ENCODE measurements around the gene EYS.

DNA sequence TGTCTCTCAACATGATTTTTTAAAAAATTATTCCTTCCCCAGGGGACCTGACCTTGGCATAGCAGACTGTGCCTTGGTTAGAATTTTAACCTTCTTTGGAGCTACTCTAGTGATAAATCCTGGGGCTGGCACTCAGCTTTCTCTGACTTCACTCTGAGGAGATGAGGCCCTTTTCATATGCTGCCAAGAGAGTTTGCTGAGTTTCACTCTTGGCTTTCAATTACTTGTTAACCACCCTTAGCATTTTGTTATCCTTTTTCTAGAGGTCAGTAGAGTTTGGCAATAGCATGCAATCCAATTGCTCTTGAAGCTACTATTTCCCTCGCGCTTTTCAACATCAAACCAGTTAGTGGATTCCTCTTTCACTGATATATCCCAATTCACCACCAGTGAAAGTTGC lies 920.3 kb downstream of the EYS start:
- TF ChIP-seq POLR2AphosphoS5 (IDR thresholded peaks at IDR 0.05; ENCODE audit: low read depth, low read length) (no peak), TAF1 (IDR thresholded peaks at IDR 0.05; ENCODE audit: borderline replicate concordance, insufficient read depth, low read length) (no peak), FOXP2 (optimal IDR thresholded peaks at IDR 0.05; ENCODE audit: borderline replicate concordance, extremely low read depth, extremely low read length, insufficient read depth) (no peak), SIN3A (IDR thresholded peaks at IDR 0.05; ENCODE audit: borderline replicate concordance, insufficient read depth, low read length) (no peak)
- TF ChIP-seq, protein P1, sequence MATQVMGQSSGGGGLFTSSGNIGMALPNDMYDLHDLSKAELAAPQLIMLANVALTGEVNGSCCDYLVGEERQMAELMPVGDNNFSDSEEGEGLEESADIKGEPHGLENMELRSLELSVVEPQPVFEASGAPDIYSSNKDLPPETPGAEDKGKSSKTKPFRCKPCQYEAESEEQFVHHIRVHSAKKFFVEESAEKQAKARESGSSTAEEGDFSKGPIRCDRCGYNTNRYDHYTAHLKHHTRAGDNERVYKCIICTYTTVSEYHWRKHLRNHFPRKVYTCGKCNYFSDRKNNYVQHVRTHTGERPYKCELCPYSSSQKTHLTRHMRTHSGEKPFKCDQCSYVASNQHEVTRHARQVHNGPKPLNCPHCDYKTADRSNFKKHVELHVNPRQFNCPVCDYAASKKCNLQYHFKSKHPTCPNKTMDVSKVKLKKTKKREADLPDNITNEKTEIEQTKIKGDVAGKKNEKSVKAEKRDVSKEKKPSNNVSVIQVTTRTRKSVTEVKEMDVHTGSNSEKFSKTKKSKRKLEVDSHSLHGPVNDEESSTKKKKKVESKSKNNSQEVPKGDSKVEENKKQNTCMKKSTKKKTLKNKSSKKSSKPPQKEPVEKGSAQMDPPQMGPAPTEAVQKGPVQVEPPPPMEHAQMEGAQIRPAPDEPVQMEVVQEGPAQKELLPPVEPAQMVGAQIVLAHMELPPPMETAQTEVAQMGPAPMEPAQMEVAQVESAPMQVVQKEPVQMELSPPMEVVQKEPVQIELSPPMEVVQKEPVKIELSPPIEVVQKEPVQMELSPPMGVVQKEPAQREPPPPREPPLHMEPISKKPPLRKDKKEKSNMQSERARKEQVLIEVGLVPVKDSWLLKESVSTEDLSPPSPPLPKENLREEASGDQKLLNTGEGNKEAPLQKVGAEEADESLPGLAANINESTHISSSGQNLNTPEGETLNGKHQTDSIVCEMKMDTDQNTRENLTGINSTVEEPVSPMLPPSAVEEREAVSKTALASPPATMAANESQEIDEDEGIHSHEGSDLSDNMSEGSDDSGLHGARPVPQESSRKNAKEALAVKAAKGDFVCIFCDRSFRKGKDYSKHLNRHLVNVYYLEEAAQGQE (IDR thresholded peaks at IDR 0.05; ENCODE audit: insufficient read depth in 1 of 2, low read depth in 2 of 2, low read length in 2 of 2): no peak
